GM19099 (cell line): ENCODE measurements around the gene CD27.

Experiments
- POLR2A ChIP-seq: IDR thresholded peaks from 3 replicates; pipeline ENCODE4 v1.6.1; 2011; ENCODE audit warnings: low read depth; ENCODE audit not compliant: insufficient read length; ENCODE audit errors: extremely low read depth

Gene CD27

GRCh38 chr12:6465467-6466183, 20.9 kb downstream of the CD27 start:
- no peak for TF ChIP-seq POLR2A

- TF ChIP-seq POLR2A, result no peak
Measured at GRCh38 chr12:6466184-6466573, 21.4 kb downstream of the CD27 start.

GRCh38 chr12:6468283-6468575, 23.5 kb downstream of the CD27 start:
- TF ChIP-seq POLR2A, result no peak

GRCh38 chr12:6469092-6469491, 24.3 kb downstream of the CD27 start:
- no peak for TF ChIP-seq POLR2A

- TF ChIP-seq POLR2A, result no peak
Measured at GRCh38 chr12:6469609-6470374, 25.0 kb downstream of the CD27 start.

GRCh38 chr12:6470375-6471163, 25.8 kb downstream of the CD27 start, which contains the start of gene VAMP1:
VAMP1 (minus strand) TSS chr12:6470677; CDS start chr12:6470531, 146 bp downstream.
- TF ChIP-seq POLR2A, result peak; percentile 100

GRCh38 chr12:6471989-6472360, 27.2 kb downstream of the CD27 start:
- no peak for TF ChIP-seq POLR2A

- no peak for TF ChIP-seq POLR2A
Measured at GRCh38 chr12:6472491-6472890, 27.7 kb downstream of the CD27 start.

- TF ChIP-seq POLR2A, result no peak
Measured at GRCh38 chr12:6476489-6476888, 31.7 kb downstream of the CD27 start.

GRCh38 chr12:6478416-6478815, 33.7 kb downstream of the CD27 start:
- TF ChIP-seq POLR2A, result no peak

GRCh38 chr12:6488240-6488639, 43.5 kb downstream of the CD27 start:
- no peak for TF ChIP-seq POLR2A

GRCh38 chr12:6489449-6489848, 44.7 kb downstream of the CD27 start:
- no peak for TF ChIP-seq POLR2A

- TF ChIP-seq POLR2A, result peak; percentile 86
Measured at GRCh38 chr12:6492838-6493496, 48.2 kb downstream of the CD27 start, which contains the start of gene MRPL51. MRPL51 (minus strand) TSS chr12:6493262; CDS start chr12:6493136, 126 bp downstream.

- TF ChIP-seq POLR2A, result peak; percentile 74
Measured at GRCh38 chr12:6493497-6494257, 48.9 kb downstream of the CD27 start, which contains the start of gene NCAPD2. NCAPD2 (plus strand) TSS chr12:6494102; CDS start chr12:6495099, 997 bp downstream.
